HG03025 (cell line): Measurements from ENCODE around the gene CDHR3.
"Not testable (repeated sequence)": the region's sequence is repeated elsewhere in the genome, so short reads cannot be mapped to it uniquely, and the experiment has no call there.

Source experiments
- ATAC-seq: cut with Tn5 transposase; IDR thresholded peaks from one replicate; pipeline ENCODE4 v1.9.1; 2021; ENCODE audit warnings: mild to moderate bottlenecking, moderate library complexity; ENCODE audit not compliant: unreplicated experiment, low FRiP score

Gene CDHR3

GRCh38 chr7:105990727-105991453 is 27.8 kb downstream of the CDHR3 start:
- ATAC-seq = no peak

GRCh38 chr7:105992905-105993304 is 29.8 kb downstream of the CDHR3 start:
- no peak for ATAC-seq

GRCh38 chr7:105996860-105997737 is 34.0 kb downstream of the CDHR3 start:
- no peak for ATAC-seq

DNA sequence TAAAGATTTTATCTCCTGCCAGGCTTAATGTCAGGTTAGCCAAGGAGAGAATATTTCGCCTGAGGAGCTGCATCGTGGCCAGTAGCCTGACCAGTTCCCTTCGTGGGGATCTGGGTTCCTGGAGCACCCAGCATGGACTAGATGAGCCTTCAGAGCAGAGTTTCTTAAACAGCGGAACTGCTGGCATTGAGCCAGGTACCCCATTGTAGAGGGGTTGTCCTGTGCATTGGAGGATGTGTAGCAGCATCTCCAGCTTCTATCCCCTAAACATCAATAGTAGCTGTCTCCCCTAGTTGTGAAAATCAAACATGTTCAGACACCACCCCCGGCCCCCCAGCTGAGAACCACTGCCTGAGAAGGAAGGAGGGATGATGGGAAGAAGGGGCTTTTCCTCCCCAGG is 36.2 kb downstream of the CDHR3 start:
- no peak for ATAC-seq

DNA sequence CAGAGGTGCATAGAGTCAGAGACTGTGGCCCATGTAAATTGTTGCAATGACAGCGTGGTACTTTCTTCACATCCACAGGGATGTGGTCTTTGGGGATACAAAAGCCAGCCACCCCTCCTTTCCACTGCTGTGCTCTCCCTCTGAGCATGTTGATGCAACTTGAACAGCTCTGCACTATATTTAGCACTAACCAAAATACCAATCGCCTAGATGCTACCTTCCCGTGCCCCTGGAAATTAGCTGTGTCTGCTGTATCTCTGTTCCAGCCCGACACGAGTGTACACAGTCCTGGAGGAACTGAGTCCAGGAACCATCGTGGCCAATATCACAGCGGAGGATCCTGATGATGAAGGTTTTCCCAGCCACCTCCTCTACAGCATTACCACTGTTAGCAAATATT is 38.1 kb downstream of the CDHR3 start:
- no peak for ATAC-seq

DNA sequence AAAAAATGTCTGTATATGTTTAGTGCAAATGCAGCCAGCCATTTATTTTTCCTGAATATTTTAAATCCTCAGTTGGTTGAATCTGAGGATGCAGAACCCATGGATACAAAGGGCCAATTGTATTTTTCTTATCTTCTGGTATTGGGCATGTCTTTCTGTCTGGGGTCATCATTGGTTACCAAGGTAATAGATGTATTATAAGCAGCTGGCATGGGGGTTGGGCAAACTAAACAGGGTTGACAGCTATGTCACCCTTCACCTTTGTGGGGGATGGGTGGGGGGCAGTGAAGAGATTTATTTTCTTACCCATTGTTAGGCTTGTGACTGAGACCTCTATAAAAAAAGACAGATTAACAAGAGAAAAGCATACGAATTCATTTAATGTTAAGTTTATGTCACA is 38.8 kb downstream of the CDHR3 start:
- ATAC-seq = no peak

DNA sequence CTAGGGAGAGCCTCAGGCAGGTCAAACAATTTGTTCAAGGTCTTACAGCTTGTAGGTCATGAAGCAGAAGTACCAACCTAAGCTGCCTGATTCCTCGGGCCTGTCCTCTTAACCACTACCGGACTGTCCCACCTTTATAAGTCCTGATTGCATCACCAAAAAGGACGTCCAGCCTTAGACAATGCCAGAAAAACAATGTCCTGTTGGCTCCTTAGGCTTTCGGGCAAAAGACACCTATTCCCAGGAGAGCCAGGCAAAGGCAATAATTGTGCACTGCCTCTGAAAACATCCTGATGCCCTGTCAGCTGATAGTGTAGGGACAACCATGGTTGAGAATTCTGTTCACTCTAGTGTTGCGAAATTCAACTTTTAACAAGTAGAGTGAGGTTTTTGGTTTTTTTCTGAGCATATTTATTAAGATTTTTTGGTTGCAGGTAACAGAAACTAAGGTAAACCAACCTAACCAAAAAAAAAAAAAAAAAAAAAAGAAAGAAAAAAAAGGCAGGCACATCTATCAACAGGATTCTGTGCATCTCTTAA is 40.5 kb downstream of the CDHR3 start:
- ATAC-seq = no peak

DNA sequence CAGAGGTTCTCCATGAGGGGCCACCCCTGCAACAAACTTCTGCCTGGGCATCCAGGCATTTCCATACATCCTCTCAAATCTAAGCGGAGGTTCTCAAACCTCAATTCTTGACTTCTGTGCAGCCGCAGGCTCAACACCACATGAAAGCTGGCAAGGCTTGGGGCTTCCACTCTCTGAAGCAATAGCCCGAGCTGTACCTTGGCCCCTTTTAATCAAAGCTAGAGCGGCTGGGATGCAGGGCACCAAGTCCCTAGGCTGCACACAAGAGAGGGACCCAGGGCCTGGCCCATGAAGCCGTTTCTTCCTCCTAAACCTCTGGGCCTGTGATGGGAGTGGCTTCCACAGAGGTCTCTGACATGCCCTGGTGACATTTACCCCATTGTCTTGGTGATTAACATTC is 43.8 kb downstream of the CDHR3 start:
- no peak for ATAC-seq

- not testable (repeated sequence) for ATAC-seq
Measured at GRCh38 chr7:106007796-106008195, 44.7 kb downstream of the CDHR3 start.

DNA sequence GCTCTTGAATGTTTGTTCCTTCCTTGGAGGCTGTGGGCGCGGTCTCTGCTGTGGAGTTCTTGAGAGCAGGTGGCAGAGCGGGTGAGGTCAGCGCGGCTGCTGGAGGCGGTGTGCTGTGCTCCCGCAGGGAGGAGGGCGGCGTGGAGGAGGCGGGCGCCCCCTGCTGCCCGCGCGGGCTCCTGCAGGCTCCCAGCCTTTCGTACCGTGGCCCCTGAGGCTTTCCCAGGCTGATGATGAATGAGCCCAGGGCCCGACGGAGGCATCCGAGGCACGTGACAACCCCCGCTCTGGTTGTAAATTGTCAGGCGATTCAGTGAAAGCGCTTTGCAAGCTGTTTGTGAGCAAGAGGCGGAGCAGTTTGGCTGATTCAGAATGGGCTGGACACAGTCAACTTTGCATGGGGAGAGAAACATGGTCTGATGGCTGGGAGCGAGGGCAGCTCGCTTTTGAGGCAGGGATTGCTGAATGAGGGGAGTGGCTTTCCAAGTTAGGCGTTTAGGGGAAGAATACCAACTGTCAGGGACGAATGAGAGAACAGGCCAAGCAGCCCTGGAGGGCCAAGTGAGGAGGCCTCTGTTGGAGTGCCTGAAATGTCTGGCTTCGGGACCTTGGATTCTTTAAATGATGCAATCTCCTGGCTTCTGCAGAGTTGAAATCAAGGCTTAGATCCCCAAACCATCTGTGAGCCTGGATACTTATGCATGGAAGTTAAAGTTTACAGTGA is 46.6 kb downstream of the CDHR3 start:
- peak; percentile 72 for ATAC-seq

DNA sequence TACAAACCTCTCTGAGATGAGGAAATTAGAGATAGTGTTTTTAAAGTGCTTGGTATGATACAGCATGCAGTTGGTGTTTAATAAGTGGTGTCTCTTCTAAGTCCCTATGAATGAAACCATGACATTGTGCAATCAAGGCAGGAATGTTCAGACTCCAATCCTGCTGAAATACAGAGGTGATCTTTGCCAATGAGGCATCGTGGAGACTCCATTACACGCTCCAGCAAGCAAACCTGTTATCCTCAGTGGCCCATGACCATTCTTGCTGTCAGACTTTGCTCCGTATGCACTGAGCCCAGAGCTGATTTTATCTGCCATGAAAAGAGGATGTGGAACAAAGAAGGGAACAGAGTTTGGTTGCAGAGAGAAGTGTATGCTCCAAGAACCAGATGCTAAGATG is 47.3 kb downstream of the CDHR3 start:
- ATAC-seq = no peak

- ATAC-seq = no peak
Measured at GRCh38 chr7:106010866-106011265, 47.8 kb downstream of the CDHR3 start.

- ATAC-seq = no peak
Measured at GRCh38 chr7:106012184-106012583, 49.1 kb downstream of the CDHR3 start.

DNA sequence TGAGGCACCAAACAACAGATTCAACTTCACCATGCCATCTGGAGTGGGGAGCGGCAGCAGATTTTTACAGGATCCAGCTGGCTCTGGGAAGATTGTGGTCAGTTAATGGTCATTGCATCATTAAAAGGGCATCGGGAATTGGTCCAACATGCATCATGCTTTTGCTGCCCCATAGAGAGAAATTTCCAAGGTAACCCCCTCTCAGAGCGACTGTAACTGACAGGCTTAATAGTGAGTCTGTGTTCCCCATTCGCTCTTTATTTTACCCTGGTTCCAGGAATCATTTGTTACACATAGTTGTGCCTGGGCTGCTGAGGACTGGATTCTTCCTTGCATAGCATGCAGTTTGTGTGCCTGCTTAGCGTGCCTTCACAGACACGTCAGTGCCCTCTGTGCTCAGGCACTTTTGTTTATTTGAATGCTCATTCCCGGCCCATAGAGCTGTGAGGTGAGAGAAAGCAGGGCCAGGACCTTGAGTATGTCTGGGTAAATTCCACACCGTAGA is 49.9 kb downstream of the CDHR3 start:
- ATAC-seq = no peak

DNA sequence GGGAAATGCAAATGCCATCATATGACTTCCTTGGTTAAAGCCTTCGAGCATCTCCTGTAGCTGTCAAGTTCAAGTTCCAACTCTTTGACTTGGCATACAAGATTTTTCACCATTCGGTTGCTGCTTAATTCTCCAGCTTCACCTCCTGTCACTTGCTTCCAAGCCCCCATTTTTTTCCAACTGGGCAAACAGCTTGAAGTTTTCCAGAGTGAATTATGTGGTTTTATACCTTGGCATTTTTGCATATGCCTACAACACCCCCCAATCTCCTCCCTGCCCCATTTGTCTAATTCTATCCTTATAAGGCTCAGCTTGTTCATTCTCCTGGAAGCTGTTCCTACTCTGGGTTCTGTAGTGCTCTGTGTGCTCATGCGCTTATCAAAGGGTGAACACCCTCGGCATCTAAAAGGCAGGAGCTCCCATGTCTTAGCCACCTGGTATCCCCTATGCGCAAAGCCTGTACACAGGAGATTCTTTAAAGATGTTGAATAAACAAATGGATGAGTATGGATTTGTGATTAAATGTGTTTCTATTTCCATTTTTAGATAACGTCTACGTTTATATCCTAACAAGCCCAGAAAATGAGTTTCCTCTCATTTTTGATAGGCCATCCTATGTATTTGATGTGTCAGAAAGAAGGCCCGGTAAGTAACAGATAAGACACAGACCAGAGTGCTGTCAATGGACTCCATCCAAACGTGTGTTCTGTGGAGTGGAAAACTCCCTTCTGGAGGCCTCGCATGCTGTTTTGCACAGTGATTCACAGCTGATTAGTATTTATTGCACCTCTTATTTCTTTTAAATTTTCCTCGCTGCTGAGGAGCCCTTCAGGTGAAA is 52.5 kb downstream of the CDHR3 start:
- ATAC-seq = no peak

GRCh38 chr7:106016331-106016730 is 53.3 kb downstream of the CDHR3 start:
- no peak for ATAC-seq

DNA sequence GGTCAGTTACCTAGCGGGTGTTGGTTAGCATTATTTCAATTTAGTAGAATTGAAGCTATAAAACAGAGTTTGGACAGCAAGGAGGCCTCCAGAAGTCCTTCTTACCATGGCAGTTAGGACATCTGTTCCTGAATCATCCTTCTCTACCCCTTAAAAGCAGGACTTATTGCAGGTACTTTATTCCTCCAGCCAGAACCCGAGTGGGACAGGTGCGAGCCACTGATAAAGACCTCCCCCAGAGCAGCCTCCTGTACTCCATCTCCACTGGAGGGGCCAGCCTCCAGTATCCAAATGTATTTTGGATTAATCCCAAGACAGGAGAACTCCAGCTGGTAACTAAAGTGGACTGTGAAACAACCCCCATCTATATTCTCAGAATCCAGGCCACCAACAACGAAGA is 54.6 kb downstream of the CDHR3 start:
- ATAC-seq = no peak

DNA sequence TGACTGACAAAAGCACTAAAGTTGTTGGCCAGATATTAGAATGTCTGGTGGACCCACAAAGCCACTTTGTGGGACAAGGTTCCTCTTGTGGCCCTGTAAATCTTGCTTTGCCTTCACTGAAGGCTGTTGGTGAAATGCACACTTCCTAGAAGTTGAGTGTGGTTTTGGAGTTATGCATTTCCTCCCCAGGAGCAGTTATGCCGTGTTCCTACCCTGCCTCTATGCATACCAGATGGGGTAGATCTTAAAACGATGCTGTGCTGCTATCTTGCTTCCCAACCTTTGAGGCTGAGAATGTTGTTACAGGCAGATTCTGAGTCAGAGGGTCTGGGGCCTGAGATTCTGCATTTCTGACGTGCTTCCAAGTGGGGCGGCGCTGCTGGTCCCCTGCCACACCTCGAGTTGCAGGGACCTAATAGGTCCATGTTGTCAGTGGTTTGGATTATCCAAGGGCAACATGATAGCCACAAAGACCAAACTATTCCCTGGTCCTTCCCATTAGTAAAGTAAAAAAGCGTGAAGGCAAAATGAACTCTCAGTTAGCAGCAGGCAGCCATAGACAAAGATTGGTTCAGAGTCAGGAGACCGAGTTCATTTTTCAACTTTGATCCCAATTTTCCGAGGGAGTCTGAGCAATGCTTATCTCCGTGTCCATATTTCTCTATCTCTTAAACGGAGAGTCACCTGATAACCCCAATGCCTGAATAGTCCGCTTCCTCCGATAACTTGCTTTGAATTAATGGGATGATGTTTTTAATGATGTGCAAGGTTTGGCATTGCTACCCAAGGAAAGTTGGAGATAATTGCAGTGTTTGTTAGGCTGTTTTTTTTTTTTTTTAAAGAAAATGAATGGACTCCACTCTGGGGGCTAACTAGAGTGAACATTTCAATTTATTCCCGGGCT is 55.8 kb downstream of the CDHR3 start:
- ATAC-seq = no peak

- no peak for ATAC-seq
Measured at GRCh38 chr7:106019470-106019820, 56.4 kb downstream of the CDHR3 start.
